HCT116 (cell line): ENCODE measurements around the gene TMTC2. TPM values are rescaled to one million over a fixed set of nuclear protein-coding genes. Genes with fewer than 3 reads are reported as not detected.

ENCODE experiments used
- ATAC-seq: fragments of 200-7000 bp; cut with Tn5 transposase; 2 replicates; pipeline ENCODE4 v1.9.1; 2020; ENCODE audit warnings: mild to moderate bottlenecking, moderate library complexity
- BruUV-seq: library from RNA; stranded (reverse); fragments of 400-500 nt; replicated peaks from 2 replicates; lab custom pipeline; 2021; lab: Mats Ljungman, UMichigan
- CTCF ChIA-PET: fragments of 300-600 bp; sonication (Branson Sonifier 250); formaldehyde crosslinking; loops from one replicate; lab custom pipeline; 2021; ENCODE audit warnings: antibody characterized with exemption; lab: Charles Lee
- POLR2A ChIA-PET: fragments of 300-600, 350-600 bp; sonication (Branson Sonifier 250); formaldehyde crosslinking; loops from one replicate; lab custom pipeline; 2021; ENCODE audit warnings: antibody characterized with exemption; lab: Charles Lee
- RAD21 ChIA-PET, 2 experiments: fragments of 300-600 bp; sonication (Branson Sonifier 250); formaldehyde crosslinking; loops; one replicate each; lab custom pipeline; 2023; ENCODE audit warnings: low total read pairs in 2 of 2; ENCODE audit not compliant: uncharacterized antibody in 2 of 2, unreplicated experiment in 2 of 2, low non-redundant PET in 1 of 2; lab: Charles Lee
- DNase-seq: peaks from one replicate; pipeline ENCODE4 v3.0.0-alpha.2; 2010; ENCODE audit warnings: low read depth, low spot score
- H2AFZ ChIP-seq: fragments of 200-600 bp; shearing (Covaris generic), sonication (generic); 2 replicates; pipeline ENCODE4 v1.6.1; 2017; ENCODE audit warnings: low read depth, mixed run types, mixed read lengths, antibody characterized with exemption, low read length; ENCODE audit not compliant: poor library complexity, severe bottlenecking
- H3K27ac ChIP-seq: 2 replicates; pipeline ENCODE4 v1.5.1; 2012; ENCODE audit warnings: low read depth, low read length
- H3K27me3 ChIP-seq: fragments of 200-600 bp; sonication (generic); 2 replicates; pipeline ENCODE4 v1.6.1; 2016; ENCODE audit warnings: mixed run types, low read length, mixed read lengths; ENCODE audit not compliant: insufficient read depth
- H3K36me3 ChIP-seq, 2 experiments: fragments of 200-500 bp in 1 of 2; fragments of 200-600 bp in 1 of 2; sonication (Bioruptor generic) in 1 of 2; sonication (generic) in 1 of 2; 2 replicates each; pipeline versions ENCODE4 v1.5.1 to v1.6.1; 2014 to 2016; ENCODE audit warnings: low read length in 2 of 2, inconsistent platforms in 1 of 2, mixed read lengths in 1 of 2, mixed run types in 1 of 2; ENCODE audit not compliant: insufficient read depth in 2 of 2, control insufficient read depth in 1 of 2
- H3K4me1 ChIP-seq, 2 experiments: fragments of 200-600 bp in 1 of 2; sonication (generic) in 1 of 2; 2 replicates each; pipeline versions ENCODE4 v1.5.1 to v1.6.1; 2012 to 2017; ENCODE audit warnings: low read length in 2 of 2, inconsistent platforms in 1 of 2, mild to moderate bottlenecking in 1 of 2, mixed read lengths in 1 of 2, mixed run types in 1 of 2, moderate library complexity in 1 of 2; ENCODE audit not compliant: insufficient read depth in 2 of 2, control insufficient read depth in 1 of 2
- H3K4me2 ChIP-seq: fragments of 200-600 bp; sonication (generic); 2 replicates; pipeline ENCODE4 v1.6.1; 2017; ENCODE audit warnings: mixed run types, low read length, mixed read lengths
- H3K4me3 ChIP-seq, 2 experiments: fragments of 200-600 bp in 1 of 2; sonication (generic) in 1 of 2; replicated peaks in 1 of 2; 2 replicates each; pipeline ENCODE4 v1.5.1; 2011 to 2016; ENCODE audit warnings: low read length in 2 of 2, control low read depth in 1 of 2, low read depth in 1 of 2, mild to moderate bottlenecking in 1 of 2, mixed read lengths in 1 of 2, mixed run types in 1 of 2
- H3K79me2 ChIP-seq: fragments of 200-600 bp; sonication (generic); 2 replicates; pipeline ENCODE4 v1.6.1; 2017; ENCODE audit warnings: mild to moderate bottlenecking, mixed run types, low read length, moderate library complexity, mixed read lengths; ENCODE audit not compliant: insufficient read depth
- H3K9ac ChIP-seq: fragments of 200-600 bp; sonication (generic); 2 replicates; pipeline ENCODE4 v1.6.1; 2016; ENCODE audit warnings: low read length, mixed read lengths
- H3K9me2 ChIP-seq: fragments of 200-600 bp; sonication (generic), shearing (Covaris generic); 2 replicates; pipeline ENCODE4 v1.6.1; 2017; ENCODE audit warnings: mixed run types, mild to moderate bottlenecking, moderate library complexity; ENCODE audit not compliant: insufficient read depth
- H3K9me3 ChIP-seq, 2 experiments: fragments of 200-500 bp in 1 of 2; fragments of 200-600 bp in 1 of 2; sonication (Bioruptor generic) in 1 of 2; sonication (generic) in 1 of 2; 2 replicates each; pipeline ENCODE4 v1.6.1; 2014 to 2017; ENCODE audit warnings: low read length in 2 of 2, mixed read lengths in 2 of 2, inconsistent platforms in 1 of 2, low read depth in 1 of 2, mild to moderate bottlenecking in 1 of 2, mixed run types in 1 of 2, moderate library complexity in 1 of 2; ENCODE audit not compliant: control insufficient read depth in 1 of 2, insufficient read depth in 1 of 2
- H4K20me1 ChIP-seq: fragments of 200-600 bp; sonication (generic), shearing (Covaris generic); 2 replicates; pipeline ENCODE4 v1.6.1; 2017; ENCODE audit warnings: mixed run types, mild to moderate bottlenecking, moderate library complexity; ENCODE audit not compliant: insufficient read depth
- CBX3 ChIP-seq: IDR thresholded peaks from 2 replicates; pipeline ENCODE4 v1.6.1; 2012; ENCODE audit warnings: low read depth
- EGR1 ChIP-seq: IDR thresholded peaks from 2 replicates; pipeline ENCODE4 v1.6.1; 2012; ENCODE audit warnings: low read depth
- EZH2phosphoT487 ChIP-seq: fragments of 200-600 bp; IDR thresholded peaks from 2 replicates; pipeline ENCODE4 v1.6.1; 2018; ENCODE audit warnings: antibody characterized with exemption, borderline replicate concordance
- FOSL1 ChIP-seq: IDR thresholded peaks from 2 replicates; pipeline ENCODE4 v1.6.1; 2012; ENCODE audit warnings: low read depth
- POLR2A ChIP-seq: IDR thresholded peaks from 2 replicates; pipeline ENCODE4 v1.7.0; 2011; ENCODE audit warnings: borderline replicate concordance; ENCODE audit not compliant: insufficient read depth, insufficient read length; ENCODE audit errors: extremely low read depth
- SIN3A ChIP-seq: IDR thresholded peaks from 2 replicates; pipeline ENCODE4 v1.6.1; 2012; ENCODE audit warnings: low read depth
- TCF7L2 ChIP-seq: IDR thresholded peaks from 2 replicates; pipeline ENCODE4 v1.7.0; 2011; ENCODE audit warnings: borderline replicate concordance, inconsistent platforms; ENCODE audit not compliant: insufficient read depth, insufficient read length; ENCODE audit errors: extremely low read depth
- ZFX ChIP-seq: fragments of 450-650 bp; IDR thresholded peaks from 2 replicates; pipeline ENCODE4 v1.6.1; 2017
- intact Hi-C: fragments of 100-400 bp; cut with micrococcal nuclease; formaldehyde crosslinking; loops from 2 replicates; pipeline ENCODE4 v1.10.0; 2022
- total RNA-seq: library from RNA; stranded (reverse); gene quantifications from one replicate; pipeline ENCODE4 v1.2.1, GENCODE V29; 2021; ENCODE audit not compliant: unreplicated experiment
- TF ChIP-seq, protein P1 (sequence below): IDR thresholded peaks from 2 replicates; pipeline ENCODE4 v1.6.1; 2012; ENCODE audit warnings: low read depth

The TMTC2 gene
- total RNA-seq, 1 experiment from 2014 or later = 11.5 TPM

DNA sequence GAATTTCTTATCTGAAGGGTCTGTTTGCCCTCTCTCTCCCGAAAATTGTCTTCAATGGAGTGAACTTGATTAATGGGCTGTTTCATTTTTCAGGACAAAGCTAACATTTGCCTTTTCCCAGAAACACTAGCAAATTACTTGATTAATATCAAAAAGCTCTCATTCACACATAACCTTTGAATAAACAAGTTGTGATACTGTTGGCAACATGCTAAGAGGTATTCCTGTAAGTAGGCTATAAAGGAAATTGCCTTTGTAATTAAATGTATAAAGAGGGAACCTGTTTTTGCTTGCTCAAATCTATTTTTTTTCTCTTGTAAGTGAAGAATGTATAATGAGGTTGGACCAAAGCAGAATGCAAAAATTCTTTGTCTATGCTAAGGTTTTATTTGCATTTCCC lies 457.2 kb downstream of the TMTC2 start:
- no peak for TF ChIP-seq FOSL1
- TF ChIP-seq EGR1 = no peak
- TF ChIP-seq POLR2A = no peak
- no peak for TF ChIP-seq EZH2phosphoT487
- no peak for TF ChIP-seq CBX3
- no peak for TF ChIP-seq SIN3A
- TF ChIP-seq TCF7L2 = no peak
- TF ChIP-seq, protein P1, sequence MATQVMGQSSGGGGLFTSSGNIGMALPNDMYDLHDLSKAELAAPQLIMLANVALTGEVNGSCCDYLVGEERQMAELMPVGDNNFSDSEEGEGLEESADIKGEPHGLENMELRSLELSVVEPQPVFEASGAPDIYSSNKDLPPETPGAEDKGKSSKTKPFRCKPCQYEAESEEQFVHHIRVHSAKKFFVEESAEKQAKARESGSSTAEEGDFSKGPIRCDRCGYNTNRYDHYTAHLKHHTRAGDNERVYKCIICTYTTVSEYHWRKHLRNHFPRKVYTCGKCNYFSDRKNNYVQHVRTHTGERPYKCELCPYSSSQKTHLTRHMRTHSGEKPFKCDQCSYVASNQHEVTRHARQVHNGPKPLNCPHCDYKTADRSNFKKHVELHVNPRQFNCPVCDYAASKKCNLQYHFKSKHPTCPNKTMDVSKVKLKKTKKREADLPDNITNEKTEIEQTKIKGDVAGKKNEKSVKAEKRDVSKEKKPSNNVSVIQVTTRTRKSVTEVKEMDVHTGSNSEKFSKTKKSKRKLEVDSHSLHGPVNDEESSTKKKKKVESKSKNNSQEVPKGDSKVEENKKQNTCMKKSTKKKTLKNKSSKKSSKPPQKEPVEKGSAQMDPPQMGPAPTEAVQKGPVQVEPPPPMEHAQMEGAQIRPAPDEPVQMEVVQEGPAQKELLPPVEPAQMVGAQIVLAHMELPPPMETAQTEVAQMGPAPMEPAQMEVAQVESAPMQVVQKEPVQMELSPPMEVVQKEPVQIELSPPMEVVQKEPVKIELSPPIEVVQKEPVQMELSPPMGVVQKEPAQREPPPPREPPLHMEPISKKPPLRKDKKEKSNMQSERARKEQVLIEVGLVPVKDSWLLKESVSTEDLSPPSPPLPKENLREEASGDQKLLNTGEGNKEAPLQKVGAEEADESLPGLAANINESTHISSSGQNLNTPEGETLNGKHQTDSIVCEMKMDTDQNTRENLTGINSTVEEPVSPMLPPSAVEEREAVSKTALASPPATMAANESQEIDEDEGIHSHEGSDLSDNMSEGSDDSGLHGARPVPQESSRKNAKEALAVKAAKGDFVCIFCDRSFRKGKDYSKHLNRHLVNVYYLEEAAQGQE = no peak
- TF ChIP-seq ZFX = no peak
- Histone ChIP-seq H3K9ac (no peak overlapping the region), H3K9me3 (no peaks in the 10 kb centered on the region), H4K20me1 (no peaks in the 10 kb centered on the region), H3K4me2 (no peak overlapping the region), H3K79me2 (no peaks in the 10 kb centered on the region), H3K27me3 (no peaks in the 10 kb centered on the region), H2AFZ (no peak overlapping the region), H3K36me3 (no peaks in the 10 kb centered on the region), H3K9me2 (no peaks in the 10 kb centered on the region), H3K4me1 (no peaks in the 10 kb centered on the region), H3K27ac (no peak overlapping the region), H3K4me3 (no peak overlapping the region)
- DNase-seq (no peak), ATAC-seq (no peak)
- ChIA-PET POLR2A (no interaction called here), CTCF (no interaction called here), RAD21 (no interaction called here)
- intact Hi-C loops = no loop called here
- BruUV-seq = no TSS peak
